IMR-90 (cell line): ENCODE measurements around the gene GFY. TPM values are rescaled to one million over a fixed set of nuclear protein-coding genes. Genes with fewer than 3 reads are reported as not detected.

ENCODE experiments used
- ATAC-seq: fragments of 200-7000 bp; cut with Tn5 transposase; 2 replicates; pipeline ENCODE4 v1.9.1; 2020; ENCODE audit warnings: low read depth, mild to moderate bottlenecking, moderate library complexity
- BruUV-seq: library from RNA; stranded (reverse); fragments of 400-500 nt; replicated peaks from 2 replicates; lab custom pipeline; 2021; lab: Mats Ljungman, UMichigan
- CTCF ChIA-PET: fragments of 300-600 bp; formaldehyde crosslinking; extraction: SDS; loops from one replicate; lab custom pipeline; 2021; ENCODE audit warnings: antibody characterized with exemption; lab: Yijun Ruan, JAX
- POLR2A ChIA-PET: fragments of 300-600 bp; sonication (Branson Sonifier 250); formaldehyde crosslinking; loops from one replicate; lab custom pipeline; 2022; ENCODE audit warnings: antibody characterized with exemption; ENCODE audit not compliant: unreplicated experiment; lab: Charles Lee
- DNase-seq: peaks from one replicate; pipeline ENCODE4 v3.0.0; 2013
- H2AFZ ChIP-seq: replicated peaks from 2 replicates; pipeline ENCODE3; 2013; ENCODE audit warnings: low read length, mild to moderate bottlenecking; ENCODE audit not compliant: poor library complexity
- H2AK5ac ChIP-seq: 2 replicates; pipeline ENCODE4 v1.6.1; 2013; ENCODE audit warnings: low read depth, low read length, inconsistent platforms
- H2AK9ac ChIP-seq: replicated peaks from 2 replicates; pipeline ENCODE3; 2013; ENCODE audit warnings: mild to moderate bottlenecking, low read depth, low read length, moderate library complexity; ENCODE audit not compliant: poor library complexity
- H2BK120ac ChIP-seq: 2 replicates; pipeline ENCODE4 v1.6.1; 2013; ENCODE audit warnings: low read depth, low read length, inconsistent platforms
- H2BK15ac ChIP-seq: 3 replicates; pipeline ENCODE4 v1.6.1; 2013; ENCODE audit warnings: low read depth, low read length, inconsistent platforms
- H2BK20ac ChIP-seq: 2 replicates; pipeline ENCODE4 v1.6.1; 2013; ENCODE audit warnings: low read depth, mild to moderate bottlenecking, inconsistent platforms, low read length, moderate library complexity
- H2BK5ac ChIP-seq: 2 replicates; pipeline ENCODE4 v1.6.1; 2013; ENCODE audit warnings: mild to moderate bottlenecking, low read depth, low read length, inconsistent platforms; ENCODE audit not compliant: poor library complexity, severe bottlenecking
- H3K14ac ChIP-seq: replicated peaks from 2 replicates; pipeline ENCODE4 v1.6.1; 2013; ENCODE audit warnings: low read depth, low read length, inconsistent platforms
- H3K18ac ChIP-seq: 2 replicates; pipeline ENCODE4 v1.6.1; 2013; ENCODE audit warnings: low read depth, low read length, control low read depth
- H3K23ac ChIP-seq: 2 replicates; pipeline ENCODE4 v1.6.1; 2013; ENCODE audit warnings: low read depth, low read length, inconsistent platforms
- H3K27ac ChIP-seq: 2 replicates; pipeline ENCODE4 v1.5.1; 2013; ENCODE audit warnings: mild to moderate bottlenecking, control low read depth, low read length; ENCODE audit not compliant: insufficient read depth
- H3K27me3 ChIP-seq: 2 replicates; pipeline ENCODE4 v1.6.1; 2013; ENCODE audit warnings: low read length; ENCODE audit not compliant: control insufficient read depth, insufficient read depth
- H3K36me3 ChIP-seq: 2 replicates; pipeline ENCODE4 v1.6.1; 2013; ENCODE audit warnings: low read length, mixed read lengths; ENCODE audit not compliant: control insufficient read depth, insufficient read depth
- H3K4ac ChIP-seq: 2 replicates; pipeline ENCODE4 v1.6.1; 2013; ENCODE audit warnings: low read depth, low read length, inconsistent platforms
- H3K4me1 ChIP-seq: 2 replicates; pipeline ENCODE4 v1.6.1; 2013; ENCODE audit warnings: low read length, mixed read lengths; ENCODE audit not compliant: control insufficient read depth, insufficient read depth
- H3K4me2 ChIP-seq: 2 replicates; pipeline ENCODE4 v1.6.1; 2013; ENCODE audit warnings: low read depth, mild to moderate bottlenecking, control low read depth, low read length, moderate library complexity
- H3K4me3 ChIP-seq: 2 replicates; pipeline ENCODE4 v1.5.1; 2013; ENCODE audit warnings: low read depth, mild to moderate bottlenecking, control low read depth, low read length, moderate library complexity; ENCODE audit not compliant: insufficient read depth
- H3K56ac ChIP-seq: 2 replicates; pipeline ENCODE4 v1.6.1; 2013; ENCODE audit warnings: low read length, inconsistent platforms; ENCODE audit not compliant: insufficient read depth; ENCODE audit errors: extremely low read depth
- H3K79me1 ChIP-seq, 2 experiments: 2 replicates each; pipeline ENCODE4 v1.6.1; 2013; ENCODE audit warnings: low read length in 2 of 2, inconsistent platforms in 1 of 2, low read depth in 1 of 2
- H3K9ac ChIP-seq: 2 replicates; pipeline ENCODE4 v1.6.1; 2013; ENCODE audit warnings: low read depth, low read length, control low read depth
- H3K9me1 ChIP-seq: 2 replicates; pipeline ENCODE4 v1.6.1; 2013; ENCODE audit warnings: low read length, inconsistent platforms; ENCODE audit not compliant: insufficient read depth
- H3K9me3 ChIP-seq: 2 replicates; pipeline ENCODE4 v1.6.1; 2013; ENCODE audit warnings: low read length; ENCODE audit not compliant: control insufficient read depth, insufficient read depth
- H4K20me1 ChIP-seq: 2 replicates; pipeline ENCODE4 v1.6.1; 2013; ENCODE audit warnings: low read length, inconsistent platforms; ENCODE audit not compliant: insufficient read depth
- H4K5ac ChIP-seq: 2 replicates; pipeline ENCODE4 v1.6.1; 2013; ENCODE audit warnings: mild to moderate bottlenecking, low read depth, low read length, control low read depth
- H4K8ac ChIP-seq, 2 experiments: 2 replicates each; pipeline ENCODE4 v1.6.1; 2013; ENCODE audit warnings: low read depth in 2 of 2, low read length in 2 of 2, control low read depth in 1 of 2, inconsistent platforms in 1 of 2
- H4K91ac ChIP-seq: 2 replicates; pipeline ENCODE4 v1.6.1; 2013; ENCODE audit warnings: low read depth, low read length, inconsistent platforms; ENCODE audit not compliant: insufficient read depth
- BHLHE40 ChIP-seq: fragments of 150-350 bp; IDR thresholded peaks from 2 replicates; pipeline ENCODE4 v1.6.1; 2016; ENCODE audit warnings: mild to moderate bottlenecking, low read depth, low read length
- MXI1 ChIP-seq: IDR thresholded peaks from 2 replicates; pipeline ENCODE4 v1.6.1; 2012; ENCODE audit warnings: low read depth, mild to moderate bottlenecking, low read length, moderate library complexity, borderline replicate concordance
- NFE2L2 ChIP-seq: fragments of 150-350 bp; IDR thresholded peaks from 2 replicates; pipeline ENCODE4 v1.6.1; 2016; ENCODE audit warnings: low read depth, mild to moderate bottlenecking, low read length
- RFX5 ChIP-seq: IDR thresholded peaks from 2 replicates; pipeline ENCODE4 v1.8.0; 2012; ENCODE audit warnings: low read depth, mild to moderate bottlenecking, low read length, moderate library complexity
- WGBS, 2 experiments: methylation state at CpG; one replicate each; pipeline versions ENCODE4 v1.1.5 to v1.1.7; 2013; ENCODE audit warnings: missing lambda C conversion rate in 2 of 2; ENCODE audit not compliant: insufficient read length in 1 of 2; ENCODE audit errors: extremely low coverage in 2 of 2; 5-methylcytosine and 5-hydroxymethylcytosine counted together
- dilution Hi-C: fragments of 300-500 bp; cut with HindIII; formaldehyde crosslinking; loops from one replicate; pipeline ENCODE4 v1.14.3; 2018; ENCODE audit warnings: low sequenced_read_pairs; ENCODE audit not compliant: unreplicated experiment
- in situ Hi-C: fragments of 300-500 bp; cut with MboI; formaldehyde crosslinking; loops from 3 replicates; pipeline ENCODE4 v1.14.3; 2019; ENCODE audit warnings: low sequenced_read_pairs, inconsistent platforms, mixed read lengths
- intact Hi-C: fragments of 100-400 bp; cut with micrococcal nuclease; formaldehyde crosslinking; loops from 2 replicates; pipeline ENCODE4 v1.10.0; 2022
- polyA plus RNA-seq, 3 experiments: library from polyadenylated mRNA; depleted of rRNA; stranded (reverse); fragments of >200 nt; gene quantifications; 2 replicates each; pipeline ENCODE4 v1.2.3, GENCODE V29; 2012; ENCODE audit warnings: low replicate concordance in 1 of 3
- total RNA-seq: library from RNA; depleted of rRNA; stranded (reverse); fragments of >200 nt; gene quantifications from 2 replicates; pipeline ENCODE4 v1.2.3, GENCODE V29; 2012

GFY gene
- total and polyA plus RNA-seq, 2 of the 4 experiments (the other 2 are of a cell fraction): not detected

DNA sequence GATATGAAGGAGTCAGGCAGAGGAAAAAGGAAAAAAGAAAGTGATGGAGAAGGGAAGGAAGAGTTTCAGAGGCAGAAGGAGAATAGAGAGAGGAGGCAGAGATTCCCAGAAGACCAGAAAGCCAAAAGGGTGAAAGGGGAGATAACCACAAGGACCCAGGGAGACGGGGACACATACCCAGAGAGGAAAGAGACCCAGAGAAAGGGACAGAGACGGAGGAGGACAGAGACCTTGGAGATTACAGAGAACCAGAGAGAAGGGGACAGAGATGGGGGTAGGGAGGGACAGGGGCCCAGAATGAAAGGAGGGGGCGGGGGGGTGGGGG lies 3.3 kb upstream of the GFY start:
- Histone ChIP-seq H3K36me3 (no peaks in the 10 kb centered on the region), H4K20me1 (no peaks in the 10 kb centered on the region), H3K4me2 (no peak overlapping the region), H4K5ac (no peak overlapping the region), H2AK9ac (no peak overlapping the region), H3K4ac (no peak overlapping the region), H3K9me3 (peaks cover 2% of the 10 kb centered on the region; the same call in 1 of the 2 replicates), H3K9ac (no peak overlapping the region), H2BK15ac (no peak overlapping the region), H4K8ac (no peak overlapping the region), H3K79me1 (no peaks in the 10 kb centered on the region), H3K4me1 (peaks cover 2% of the 10 kb centered on the region; the same call in 1 of the 2 replicates), H3K27me3 (peaks cover 94% of the 10 kb centered on the region), H3K56ac (no peak overlapping the region), H3K9me1 (no peaks in the 10 kb centered on the region), H2AFZ (no peak overlapping the region), H4K91ac (no peak overlapping the region), H3K14ac (no peak overlapping the region), H2BK120ac (no peak overlapping the region), H3K18ac (no peak overlapping the region), H3K27ac (no peak overlapping the region), H2AK5ac (no peak overlapping the region), H2BK5ac (no peak overlapping the region), H3K4me3 (no peak overlapping the region), H3K23ac (no peak overlapping the region), H2BK20ac (no peak overlapping the region)
- intact Hi-C loops (no loop called here), in situ Hi-C loops (no loop called here), dilution Hi-C loops (no loop called here)
- BruUV-seq: no TSS peak
- ATAC-seq (no peak), DNase-seq (no peak)
- CTCF ChIA-PET: no interaction called here
- WGBS, 2 experiments: no CpG with 5 or more reads among the region's 3 CpGs
- POLR2A ChIA-PET: no interaction called here
- TF ChIP-seq MXI1 (no peak), RFX5 (no peak), NFE2L2 (no peak), BHLHE40 (no peak)
